H54 (cell line): ENCODE results near the gene TRIM54.
"Not testable (repeated sequence)": the region's sequence is repeated elsewhere in the genome, so short reads cannot be mapped to it uniquely, and the experiment has no call there.

ENCODE experiments used
- DNase-seq: peaks from one replicate; pipeline ENCODE4 v3.0.0; 2011; ENCODE audit warnings: low spot score, mixed read lengths; ENCODE audit not compliant: insufficient read length
- FAIRE-seq: peaks from 3 replicates; lab custom pipeline; 2011; peaks lifted over from hg19 to GRCh38; lab: Jason Lieb, UNC
- POLR2A ChIP-seq: IDR thresholded peaks from 2 replicates; pipeline ENCODE4 v1.6.1; 2011; ENCODE audit warnings: low read depth, mild to moderate bottlenecking, low read length

TRIM54 gene

GRCh38 chr2:27282892-27283291 is 663 bp downstream of the TRIM54 start:
- DNase-seq, result no peak
- no peak for FAIRE-seq
- no peak for TF ChIP-seq POLR2A

- TF ChIP-seq POLR2A, result no peak
- FAIRE-seq (no peak), DNase-seq (no peak)
Observed at GRCh38 chr2:27284996-27285395, 2.8 kb downstream of the TRIM54 start.

GRCh38 chr2:27285481-27285880 is 3.3 kb downstream of the TRIM54 start:
- DNase-seq, result no peak
- no peak for TF ChIP-seq POLR2A
- FAIRE-seq, result no peak

GRCh38 chr2:27288610-27289009 is 6.4 kb downstream of the TRIM54 start:
- DNase-seq, result no peak
- no peak for TF ChIP-seq POLR2A
- no peak for FAIRE-seq

GRCh38 chr2:27290549-27290948 is 8.3 kb downstream of the TRIM54 start:
- FAIRE-seq (no peak), DNase-seq (no peak)
- no peak for TF ChIP-seq POLR2A

GRCh38 chr2:27291865-27292264 is 9.6 kb downstream of the TRIM54 start:
- DNase-seq, result no peak
- FAIRE-seq, result no peak
- no peak for TF ChIP-seq POLR2A

GRCh38 chr2:27294928-27295327 is 12.7 kb downstream of the TRIM54 start:
- DNase-seq, result no peak
- TF ChIP-seq POLR2A, result no peak
- no peak for FAIRE-seq

GRCh38 chr2:27296481-27296880 is 14.3 kb downstream of the TRIM54 start:
- no peak for TF ChIP-seq POLR2A
- FAIRE-seq (no peak), DNase-seq (no peak)

GRCh38 chr2:27297195-27297594 is 15.0 kb downstream of the TRIM54 start:
- no peak for FAIRE-seq
- no peak for TF ChIP-seq POLR2A
- no peak for DNase-seq

GRCh38 chr2:27298391-27299080 is 16.3 kb downstream of the TRIM54 start:
- FAIRE-seq (no peak), DNase-seq (no peak)
- TF ChIP-seq POLR2A, result no peak

- not testable (repeated sequence) for FAIRE-seq, DNase-seq
Observed at GRCh38 chr2:27300606-27301005, 18.4 kb downstream of the TRIM54 start.

GRCh38 chr2:27303093-27304025 is 21.1 kb downstream of the TRIM54 start:
- FAIRE-seq (no peak), DNase-seq (peak; percentile 79)

GRCh38 chr2:27304488-27305240 is 22.4 kb downstream of the TRIM54 start:
- TF ChIP-seq POLR2A, result no peak
- DNase-seq (no peak), FAIRE-seq (no peak)

More at GRCh38 chr2:27303093-27304025, 21.1 kb downstream of the TRIM54 start:
- TF ChIP-seq POLR2A, result no peak

GRCh38 chr2:27305516-27305915 is 23.3 kb downstream of the TRIM54 start:
- FAIRE-seq (no peak), DNase-seq (no peak)
- TF ChIP-seq POLR2A, result no peak

GRCh38 chr2:27306136-27306535 is 23.9 kb downstream of the TRIM54 start:
- FAIRE-seq, result no peak
- no peak for TF ChIP-seq POLR2A
- no peak for DNase-seq
